GM12875 (cell line): Measurements from ENCODE around the gene ARL8B.

Experiments
- H3K4me3 ChIP-seq: one replicate; pipeline ENCODE4 v1.5.1; 2011; ENCODE audit warnings: low read depth, low read length, control low read depth
- TF ChIP-seq, protein P1 (sequence below): IDR thresholded peaks from 2 replicates; pipeline ENCODE4 v1.5.1; 2011; ENCODE audit warnings: low read depth, mild to moderate bottlenecking, control low read depth, inconsistent platforms, low read length, moderate library complexity, borderline replicate concordance; ENCODE audit not compliant: insufficient read depth

Gene ARL8B

DNA sequence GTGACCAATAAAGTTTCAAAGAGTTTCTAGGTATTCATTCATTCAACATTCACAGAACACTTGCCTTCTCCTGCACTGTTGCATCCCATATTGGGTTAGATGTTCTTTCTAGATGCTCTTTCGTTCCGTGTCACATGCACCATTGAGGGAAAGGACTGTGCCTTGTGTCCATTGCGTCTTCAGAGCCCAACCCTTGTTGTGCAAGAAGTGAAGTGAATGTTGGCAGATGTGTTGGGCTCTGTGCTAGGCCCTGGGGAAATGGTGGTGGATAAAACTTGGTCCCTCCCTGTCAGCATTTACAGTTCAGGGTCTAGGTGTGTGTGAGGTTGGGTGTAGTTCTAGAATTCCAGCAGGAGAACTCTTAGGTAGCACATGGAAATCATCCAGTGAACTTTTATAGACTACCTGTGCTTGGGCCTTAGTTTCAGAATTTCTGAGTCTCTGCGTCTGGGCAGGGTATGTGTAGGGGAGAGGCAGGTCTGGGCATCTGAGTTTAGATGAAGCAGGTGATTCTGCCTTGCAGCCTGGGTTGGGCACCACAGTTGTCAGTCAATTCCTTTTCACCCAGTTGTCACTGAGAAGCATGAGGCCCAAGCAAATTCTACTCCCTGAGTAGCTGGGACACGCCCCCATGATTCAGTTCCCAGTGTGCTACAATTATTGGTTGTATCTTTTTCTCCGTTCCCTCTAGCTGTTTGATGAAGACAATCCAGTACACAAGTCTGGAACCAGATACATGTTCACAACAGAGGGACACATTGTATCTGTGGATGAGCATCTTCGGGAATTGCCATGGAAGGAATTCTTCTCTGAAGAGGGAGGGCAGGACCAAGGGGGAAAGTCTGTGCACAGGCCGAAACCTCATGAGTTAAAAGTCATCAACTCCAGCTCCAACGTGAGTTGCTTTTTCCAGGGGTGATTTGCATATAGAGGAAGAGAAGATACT lies 90.8 kb downstream of the ARL8B start:
- TF ChIP-seq, protein P1, sequence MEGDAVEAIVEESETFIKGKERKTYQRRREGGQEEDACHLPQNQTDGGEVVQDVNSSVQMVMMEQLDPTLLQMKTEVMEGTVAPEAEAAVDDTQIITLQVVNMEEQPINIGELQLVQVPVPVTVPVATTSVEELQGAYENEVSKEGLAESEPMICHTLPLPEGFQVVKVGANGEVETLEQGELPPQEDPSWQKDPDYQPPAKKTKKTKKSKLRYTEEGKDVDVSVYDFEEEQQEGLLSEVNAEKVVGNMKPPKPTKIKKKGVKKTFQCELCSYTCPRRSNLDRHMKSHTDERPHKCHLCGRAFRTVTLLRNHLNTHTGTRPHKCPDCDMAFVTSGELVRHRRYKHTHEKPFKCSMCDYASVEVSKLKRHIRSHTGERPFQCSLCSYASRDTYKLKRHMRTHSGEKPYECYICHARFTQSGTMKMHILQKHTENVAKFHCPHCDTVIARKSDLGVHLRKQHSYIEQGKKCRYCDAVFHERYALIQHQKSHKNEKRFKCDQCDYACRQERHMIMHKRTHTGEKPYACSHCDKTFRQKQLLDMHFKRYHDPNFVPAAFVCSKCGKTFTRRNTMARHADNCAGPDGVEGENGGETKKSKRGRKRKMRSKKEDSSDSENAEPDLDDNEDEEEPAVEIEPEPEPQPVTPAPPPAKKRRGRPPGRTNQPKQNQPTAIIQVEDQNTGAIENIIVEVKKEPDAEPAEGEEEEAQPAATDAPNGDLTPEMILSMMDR: no peak
- H3K4me3 ChIP-seq: no peak overlapping the region

DNA sequence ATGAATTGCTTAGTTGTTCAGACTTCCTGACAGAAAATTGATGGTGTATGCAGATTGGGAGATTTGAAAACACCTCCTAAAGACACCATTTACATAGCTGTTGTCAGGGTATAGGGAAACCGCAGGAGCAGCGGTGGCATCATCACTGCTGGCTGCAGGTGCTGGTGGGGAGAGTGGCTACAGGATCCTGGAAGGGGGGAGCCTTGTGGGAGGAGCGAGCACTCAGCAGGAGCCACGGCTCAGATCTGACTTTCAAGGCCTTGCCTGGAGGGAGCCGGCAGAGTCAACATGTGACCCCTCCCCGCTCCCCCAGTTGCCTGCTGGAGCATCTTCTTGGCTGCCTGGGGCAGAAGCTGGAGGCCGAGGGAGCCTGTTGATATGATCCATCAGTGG lies 91.5 kb downstream of the ARL8B start:
- TF ChIP-seq, protein P1: no peak
- no peak overlapping the region for H3K4me3 ChIP-seq

DNA sequence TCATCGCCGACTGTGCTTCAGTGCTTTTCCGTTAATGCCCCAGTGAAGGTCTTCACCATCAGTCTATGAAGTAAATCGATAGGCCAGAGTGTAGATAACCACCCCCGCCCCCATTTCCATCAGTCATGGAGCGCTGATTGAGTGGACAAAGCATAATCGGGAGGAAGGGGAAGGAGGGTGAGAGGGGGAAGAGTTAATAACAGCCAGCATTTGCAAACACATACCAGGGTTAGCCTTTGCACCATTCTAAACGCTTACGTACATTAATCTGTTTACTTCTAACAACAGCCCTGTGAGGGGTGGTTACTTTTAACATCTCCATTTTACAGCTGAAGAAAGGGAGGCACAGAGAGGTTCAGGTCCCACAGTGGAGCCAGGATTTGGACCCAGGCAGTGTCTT lies 92.3 kb downstream of the ARL8B start:
- no peak overlapping the region for H3K4me3 ChIP-seq
- TF ChIP-seq, protein P1: no peak

DNA sequence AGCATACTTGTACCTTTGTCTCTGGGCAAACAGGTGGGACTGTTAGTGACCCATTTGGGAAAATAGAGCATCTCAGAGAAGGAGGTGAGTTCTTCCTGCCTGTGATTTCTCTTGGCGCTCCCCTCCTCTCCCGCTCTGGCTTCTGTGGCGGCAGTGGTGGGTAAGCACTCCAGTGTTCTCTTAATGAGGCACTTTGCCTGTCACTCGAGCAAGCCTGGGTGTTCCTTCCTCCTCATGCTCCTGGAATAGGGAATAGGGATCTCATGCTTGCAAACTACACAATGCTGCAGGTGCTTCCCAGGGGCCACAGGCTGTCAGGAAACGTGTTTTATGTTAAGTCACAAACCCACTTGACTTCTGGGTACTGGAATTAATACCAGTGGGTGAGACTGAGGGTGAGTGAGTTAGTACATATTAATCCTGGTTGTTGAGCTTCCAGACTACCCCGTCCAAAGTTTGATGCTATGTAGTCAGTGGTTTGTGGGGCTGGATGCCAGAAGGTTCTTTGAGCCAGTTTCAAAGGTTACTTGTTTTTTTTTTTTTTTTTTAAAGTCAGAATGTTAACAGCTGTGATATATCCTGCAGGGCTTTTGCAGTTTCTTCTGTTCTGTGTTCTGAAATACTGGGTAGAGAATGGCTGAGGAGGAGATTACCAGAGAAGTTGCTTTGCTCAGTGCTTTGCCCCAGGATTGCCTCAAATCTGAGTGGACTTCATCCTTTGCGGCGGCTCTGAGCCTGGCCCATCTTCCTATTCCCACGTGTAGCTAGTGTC lies 95.9 kb downstream of the ARL8B start:
- TF ChIP-seq, protein P1: no peak
- H3K4me3 ChIP-seq: no peak overlapping the region

DNA sequence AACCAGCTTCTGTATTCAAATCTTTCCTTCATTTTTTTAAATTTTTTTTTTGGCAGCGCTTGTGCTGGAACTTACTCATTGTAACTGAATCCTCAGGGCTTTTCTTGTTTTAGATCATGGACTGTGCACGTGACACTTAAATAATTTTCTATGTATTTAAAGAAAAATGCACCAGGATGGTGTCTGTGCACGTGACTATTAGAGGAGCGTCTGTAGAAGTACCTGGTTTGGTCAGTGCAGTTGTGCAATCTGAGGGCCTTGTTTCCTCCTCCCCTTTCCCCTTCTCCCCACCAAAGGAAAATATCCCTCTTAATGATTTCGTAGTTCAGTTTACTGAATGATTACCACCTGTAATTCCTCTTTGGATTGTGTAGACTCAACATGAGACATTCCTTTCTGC lies 96.7 kb downstream of the ARL8B start:
- TF ChIP-seq, protein P1: no peak
- no peak overlapping the region for H3K4me3 ChIP-seq

DNA sequence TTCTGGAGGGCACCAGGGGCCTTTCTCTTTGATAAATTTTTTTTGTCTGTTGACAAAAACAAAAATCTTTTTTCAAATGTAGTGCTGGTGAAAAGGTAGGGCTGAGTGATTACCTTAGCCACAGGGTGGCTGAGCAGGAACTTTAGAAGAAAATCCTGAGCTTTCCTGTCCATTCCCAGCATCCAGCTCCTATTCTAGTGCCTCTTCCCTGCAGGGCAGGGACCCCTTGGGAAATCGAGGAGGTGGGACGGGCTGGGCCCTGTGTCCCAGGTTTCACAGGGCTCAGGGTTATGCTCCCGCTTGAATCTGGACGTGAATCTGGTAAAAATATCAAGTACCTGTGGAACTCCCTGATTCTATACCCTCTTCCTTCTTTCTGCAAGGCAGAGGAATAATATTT lies 97.1 kb downstream of the ARL8B start:
- H3K4me3 ChIP-seq: no peak overlapping the region
- TF ChIP-seq, protein P1: no peak

DNA sequence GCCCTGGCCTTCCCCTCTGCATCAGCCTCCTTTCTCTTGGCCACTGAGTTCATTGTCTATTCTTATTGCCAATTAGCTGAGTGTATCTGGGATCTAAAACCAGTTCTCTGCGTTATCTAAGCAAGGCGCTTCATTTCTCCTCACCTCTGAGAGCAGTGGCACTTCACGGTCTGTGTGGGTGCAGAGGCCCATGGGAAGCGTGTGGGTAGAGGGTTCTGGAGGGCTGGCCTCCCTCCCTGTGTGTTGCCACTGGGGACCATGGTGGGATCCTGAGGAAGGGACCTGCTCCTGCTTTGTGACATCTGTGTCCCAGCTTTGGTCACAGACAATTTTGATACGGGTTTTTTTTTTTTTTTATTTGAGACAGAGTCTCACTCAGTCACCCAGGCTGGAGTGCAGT lies 98.1 kb downstream of the ARL8B start:
- TF ChIP-seq, protein P1: no peak
- H3K4me3 ChIP-seq: no peak overlapping the region
